ENCODE data around the gene YJEFN3. TPM values are rescaled to one million over a fixed set of nuclear protein-coding genes. Genes with fewer than 3 reads are reported as not detected.

Gene YJEFN3
- polyA plus RNA-seq, 5 donors: 10.1 to 14.8 (median 11.6) TPM

GRCh38 chr19:19582471-19582870 is 53.8 kb downstream of the YJEFN3 start:
- DNase-seq: no peak

GRCh38 chr19:19584356-19584755 is 55.6 kb downstream of the YJEFN3 start:
- no peak for DNase-seq

Other genes with a start within 250 kb of the YJEFN3 start
- gene SUGP1, start 208.4 kb upstream of the YJEFN3 start, polyA plus RNA-seq (ENCODE audit: insufficient read depth in 1 of 5, insufficient read length in 5 of 5, low replicate concordance in 1 of 5): 10 to 100 TPM; 38.6 to 57.1 (median 50.4) TPM
- gene MAU2, start 208.1 kb upstream of the YJEFN3 start, polyA plus RNA-seq (ENCODE audit: insufficient read depth in 1 of 5, insufficient read length in 5 of 5, low replicate concordance in 1 of 5): 10 to 100 TPM; 49.9 to 81.4 (median 61.9) TPM
- 10 to 100 TPM; 33.1 to 57.9 (median 43.8) TPM for gene GATAD2A, start 123.2 kb upstream of the YJEFN3 start, polyA plus RNA-seq (ENCODE audit: insufficient read depth in 1 of 5, insufficient read length in 5 of 5, low replicate concordance in 1 of 5)
- 1 to 10 TPM in 3 of 5 donors, under 1 TPM in 2; 0.69 to 1.6 (median 1.2) TPM for gene TSSK6, start 13.4 kb upstream of the YJEFN3 start, polyA plus RNA-seq (ENCODE audit: insufficient read depth in 1 of 5, insufficient read length in 5 of 5, low replicate concordance in 1 of 5)
- gene NDUFA13, start 12.7 kb upstream of the YJEFN3 start, polyA plus RNA-seq (ENCODE audit: insufficient read depth in 1 of 5, insufficient read length in 5 of 5, low replicate concordance in 1 of 5): 100 to 1,000 TPM; 177 to 282 (median 180) TPM
- 1 to 10 TPM in 1 of 5 donors, under 1 TPM in 4; 0.16 to 1.0 (median 0.35) TPM for gene CILP2, start 9.4 kb downstream of the YJEFN3 start, polyA plus RNA-seq (ENCODE audit: insufficient read depth in 1 of 5, insufficient read length in 5 of 5, low replicate concordance in 1 of 5)
- 10 to 100 TPM; 12.0 to 23.5 (median 17.4) TPM for gene PBX4, start 89.8 kb downstream of the YJEFN3 start, polyA plus RNA-seq (ENCODE audit: insufficient read depth in 1 of 5, insufficient read length in 5 of 5, low replicate concordance in 1 of 5)
- 10 to 100 TPM; 36.2 to 59.3 (median 46.2) TPM for gene LPAR2, start 99.3 kb downstream of the YJEFN3 start, polyA plus RNA-seq (ENCODE audit: insufficient read depth in 1 of 5, insufficient read length in 5 of 5, low replicate concordance in 1 of 5)
- gene GMIP, start 114.7 kb downstream of the YJEFN3 start, polyA plus RNA-seq (ENCODE audit: insufficient read depth in 1 of 5, insufficient read length in 5 of 5, low replicate concordance in 1 of 5): 10 to 100 TPM in 1 of 5 donors, 1 to 10 TPM in 4; 7.0 to 11.9 (median 9.1) TPM
- gene ATP13A1, start 134.8 kb downstream of the YJEFN3 start, polyA plus RNA-seq (ENCODE audit: insufficient read depth in 1 of 5, insufficient read length in 5 of 5, low replicate concordance in 1 of 5): 10 to 100 TPM; 35.2 to 54.0 (median 46.6) TPM
- gene ZNF101, start 139.9 kb downstream of the YJEFN3 start, polyA plus RNA-seq (ENCODE audit: insufficient read depth in 1 of 5, insufficient read length in 5 of 5, low replicate concordance in 1 of 5): 10 to 100 TPM; 10.6 to 16.5 (median 12.5) TPM
- 10 to 100 TPM in 4 of 5 donors, 1 to 10 TPM in 1; 9.5 to 15.5 (median 13.0) TPM for gene ZNF14, start 204.2 kb downstream of the YJEFN3 start, polyA plus RNA-seq (ENCODE audit: insufficient read depth in 1 of 5, insufficient read length in 5 of 5, low replicate concordance in 1 of 5)

Measured in right lung (tissue), 5 donors.